Tibial artery (tissue), 4 donors: ENCODE measurements around the gene SBF1.
"Not testable (repeated sequence)": the region's sequence is repeated elsewhere in the genome, so short reads cannot be mapped to it uniquely, and the experiment has no call there.

Experiments used
- DNase-seq, 2 donors: peaks; one replicate each; pipeline ENCODE4 v3.0.0-alpha.2; 2019
- H3K27ac ChIP-seq, 2 donors: fragments of 200-600 bp; sonication (generic) in 1 of 2; 1 replicate in 1 of 2; 2 replicates in 1 of 2; pipeline ENCODE4 v1.5.1; 2018 to 2019; ENCODE audit warnings: mild to moderate bottlenecking in 1 of 2
- H3K27me3 ChIP-seq, 2 donors: fragments of 200-600 bp; sonication (generic) in 1 of 2; one replicate each; pipeline versions ENCODE4 v1.5.1 to v1.6.0; 2016 to 2019
- H3K36me3 ChIP-seq, 3 donors: fragments of 200-600 bp; sonication (generic) in 2 of 3; one replicate each; pipeline ENCODE4 v1.5.1; 2016 to 2019; ENCODE audit warnings: mild to moderate bottlenecking in 2 of 3
- H3K4me1 ChIP-seq, 4 donors: fragments of 200-600 bp; sonication (generic) in 2 of 4; 1 replicate in 3 of 4; 2 replicates in 1 of 4; pipeline ENCODE4 v1.5.1; 2016 to 2019
- H3K4me3 ChIP-seq, 2 donors: fragments of 200-600 bp; sonication (generic) in 1 of 2; 1 replicate in 1 of 2; 2 replicates in 1 of 2; pipeline ENCODE4 v1.5.1; 2018 to 2019; ENCODE audit warnings: mild to moderate bottlenecking in 2 of 2
- H3K9me3 ChIP-seq, 3 donors: fragments of 200-600 bp; sonication (generic) in 1 of 3; one replicate each; pipeline ENCODE4 v1.5.1; 2016 to 2019
- intact Hi-C: fragments of 100-400 bp; cut with DNase I; formaldehyde crosslinking; loops from one replicate; pipeline ENCODE4 v1.15.0; 2023; ENCODE audit warnings: low total_unique reads
- TF ChIP-seq, protein P1 (sequence below), 2 experiments: fragments of 200-600 bp in 1 of 2; fragments of 450-650 bp in 1 of 2; IDR thresholded peaks; one replicate each; pipeline ENCODE4 v1.5.1; 2017 to 2019; ENCODE audit warnings: antibody characterized with exemption in 2 of 2, mild to moderate bottlenecking in 1 of 2, moderate library complexity in 1 of 2

SBF1 gene

DNA sequence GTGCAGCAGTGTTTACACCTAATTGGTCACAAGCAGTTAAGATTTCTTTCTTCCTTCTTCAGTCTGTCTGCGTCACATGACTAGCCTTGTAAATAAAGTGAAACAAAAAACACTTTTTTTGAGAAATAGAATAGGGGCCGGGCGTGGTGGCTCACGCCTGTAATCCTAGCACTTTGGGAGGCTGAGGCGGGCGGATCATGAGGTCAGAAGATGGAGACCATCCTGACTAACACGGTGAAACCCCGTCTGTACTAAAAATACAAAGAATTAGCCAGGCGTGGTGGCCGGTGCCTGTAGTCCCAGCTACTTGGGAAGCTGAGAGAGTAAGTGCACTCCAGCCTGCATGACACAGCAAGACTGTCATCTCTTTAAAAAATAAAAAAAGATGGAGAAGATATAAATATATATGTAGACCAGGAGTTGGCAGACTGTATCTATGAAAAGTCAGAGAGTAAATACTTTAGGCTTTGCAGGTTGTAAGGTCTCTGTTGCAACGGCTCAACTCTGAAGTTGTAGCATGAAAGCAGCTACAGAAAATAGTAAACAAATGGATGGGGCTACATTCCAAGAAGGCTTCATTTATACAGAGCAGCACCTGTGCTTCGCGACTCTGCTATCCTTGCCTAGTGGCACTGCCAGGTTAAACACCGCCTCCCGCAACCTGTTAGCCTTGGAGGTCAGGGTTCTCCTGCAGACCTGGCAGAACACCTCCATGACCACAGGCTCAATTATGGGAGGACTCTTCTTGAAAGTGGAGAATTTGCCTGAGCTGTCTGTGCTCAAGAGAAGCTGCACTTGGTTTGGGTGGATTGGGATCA is 75.8 kb downstream of the SBF1 start:
- no peaks in the 10 kb centered on the region for H3K4me1 ChIP-seq
- H3K27me3 ChIP-seq: no peaks in the 10 kb centered on the region
- H3K27ac ChIP-seq: no peak overlapping the region
- intact Hi-C loops: no loop called here
- no peak for DNase-seq
- no peaks in the 10 kb centered on the region for H3K9me3 ChIP-seq
- TF ChIP-seq, protein P1, sequence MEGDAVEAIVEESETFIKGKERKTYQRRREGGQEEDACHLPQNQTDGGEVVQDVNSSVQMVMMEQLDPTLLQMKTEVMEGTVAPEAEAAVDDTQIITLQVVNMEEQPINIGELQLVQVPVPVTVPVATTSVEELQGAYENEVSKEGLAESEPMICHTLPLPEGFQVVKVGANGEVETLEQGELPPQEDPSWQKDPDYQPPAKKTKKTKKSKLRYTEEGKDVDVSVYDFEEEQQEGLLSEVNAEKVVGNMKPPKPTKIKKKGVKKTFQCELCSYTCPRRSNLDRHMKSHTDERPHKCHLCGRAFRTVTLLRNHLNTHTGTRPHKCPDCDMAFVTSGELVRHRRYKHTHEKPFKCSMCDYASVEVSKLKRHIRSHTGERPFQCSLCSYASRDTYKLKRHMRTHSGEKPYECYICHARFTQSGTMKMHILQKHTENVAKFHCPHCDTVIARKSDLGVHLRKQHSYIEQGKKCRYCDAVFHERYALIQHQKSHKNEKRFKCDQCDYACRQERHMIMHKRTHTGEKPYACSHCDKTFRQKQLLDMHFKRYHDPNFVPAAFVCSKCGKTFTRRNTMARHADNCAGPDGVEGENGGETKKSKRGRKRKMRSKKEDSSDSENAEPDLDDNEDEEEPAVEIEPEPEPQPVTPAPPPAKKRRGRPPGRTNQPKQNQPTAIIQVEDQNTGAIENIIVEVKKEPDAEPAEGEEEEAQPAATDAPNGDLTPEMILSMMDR (IDR thresholded peaks at IDR 0.05): no peak
- H3K4me3 ChIP-seq: no peak overlapping the region
- H3K36me3 ChIP-seq: peaks cover 0 to 43% (median 33%) of the 10 kb centered on the region in 3 donors

DNA sequence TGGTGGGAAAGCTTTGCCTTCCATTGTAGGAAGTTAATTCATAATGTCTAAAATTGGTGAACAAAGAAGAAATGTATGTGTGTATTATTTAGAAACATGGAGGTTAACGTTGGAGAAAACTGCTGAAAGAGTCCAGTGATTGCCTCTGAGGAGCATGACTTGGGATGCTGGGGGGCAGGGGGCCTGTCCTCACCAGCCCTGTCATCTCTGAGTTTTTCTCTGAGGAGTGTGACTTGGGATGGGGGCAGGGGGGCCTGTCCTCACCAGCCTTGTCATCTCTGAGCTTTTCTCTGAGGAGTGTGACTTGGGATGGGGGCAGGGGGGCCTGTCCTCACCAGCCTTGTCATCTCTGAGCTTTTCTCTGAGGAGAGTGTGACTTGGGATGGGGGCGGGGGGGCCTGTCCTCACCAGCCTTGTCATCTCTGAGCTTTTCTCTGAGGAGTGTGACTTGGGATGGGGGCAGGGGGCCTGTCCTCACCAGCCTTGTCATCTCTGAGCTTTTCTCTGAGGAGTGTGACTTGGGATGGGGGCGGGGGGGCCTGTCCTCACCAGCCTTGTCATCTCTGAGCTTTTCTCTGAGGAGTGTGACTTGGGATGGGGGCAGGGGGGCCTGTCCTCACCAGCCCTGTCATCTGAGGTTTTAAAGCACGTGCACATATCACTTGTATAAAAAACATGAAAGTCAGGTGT is 77.3 kb downstream of the SBF1 start:
- intact Hi-C loops, DNase-seq, H3K27ac ChIP-seq, H3K4me3 ChIP-seq, H3K4me1 ChIP-seq, H3K9me3 ChIP-seq, H3K27me3 ChIP-seq: not testable (repeated sequence)
- H3K36me3 ChIP-seq: peaks cover 0 to 44% (median 37%) of the 10 kb centered on the region in 3 donors

DNA sequence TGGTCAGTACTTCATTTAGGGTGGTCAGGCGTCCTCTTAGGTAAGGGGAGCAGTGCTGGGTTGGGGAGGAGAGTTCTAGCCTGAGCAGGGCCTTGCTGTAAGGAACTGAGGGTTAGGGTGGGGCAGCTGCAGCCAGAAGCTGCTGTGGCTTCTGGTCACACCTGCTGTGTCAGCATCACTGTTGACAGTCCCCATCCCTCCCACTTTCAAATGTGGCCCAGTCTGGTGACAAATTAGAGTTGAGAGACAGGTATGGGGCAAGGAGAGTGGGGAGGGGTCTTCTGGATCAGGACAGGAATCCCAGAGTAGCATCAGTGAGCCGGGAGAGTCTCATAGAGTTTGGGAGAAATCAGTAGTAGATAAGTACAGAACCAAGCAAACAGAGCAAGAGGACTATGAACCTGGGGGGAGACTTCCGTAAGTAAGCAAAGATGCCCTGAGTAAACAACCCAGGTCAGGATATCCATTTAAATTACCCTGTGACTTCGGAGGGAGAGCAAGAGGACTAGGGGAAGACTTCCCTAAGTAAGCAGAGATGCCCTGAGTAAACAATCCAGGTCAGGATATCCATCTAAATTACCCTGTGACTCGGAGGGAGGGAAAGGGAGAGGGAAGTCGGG is 78.0 kb downstream of the SBF1 start:
- intact Hi-C loops: no loop called here
- no peak overlapping the region for H3K4me3 ChIP-seq
- H3K27me3 ChIP-seq: no peaks in the 10 kb centered on the region
- no peaks in the 10 kb centered on the region for H3K9me3 ChIP-seq
- DNase-seq: no peak
- no peaks in the 10 kb centered on the region for H3K4me1 ChIP-seq
- TF ChIP-seq, protein P1 (IDR thresholded peaks at IDR 0.05): no peak
- H3K27ac ChIP-seq: no peak overlapping the region
- peaks cover 0 to 44% (median 37%) of the 10 kb centered on the region in 3 donors for H3K36me3 ChIP-seq
